GM23338 (cell line): Measurements from ENCODE around the gene EVL. TPM values are rescaled to one million over a fixed set of nuclear protein-coding genes. Genes with fewer than 3 reads are reported as not detected.

ENCODE experiments used
- ATAC-seq: fragments of 200-7000 bp; cut with Tn5 transposase; 3 replicates; pipeline ENCODE4 v1.9.1; 2020
- DNase-seq: peaks from one replicate; pipeline ENCODE4 v3.0.0-alpha.2; 2015; ENCODE audit warnings: low spot score
- H2AFZ ChIP-seq: fragments of 200-600 bp; sonication (generic); 2 replicates; pipeline ENCODE4 v1.8.0; 2016; ENCODE audit warnings: antibody characterized with exemption, mild to moderate bottlenecking, moderate library complexity
- H3F3A ChIP-seq: fragments of 200-600 bp; sonication (generic); replicated peaks from 2 replicates; pipeline ENCODE4 v1.8.0; 2017; ENCODE audit warnings: antibody characterized with exemption, mixed run types, low read depth
- H3K27ac ChIP-seq: fragments of 200-600 bp; sonication (generic); 2 replicates; pipeline ENCODE4 v1.6.1; 2016; ENCODE audit warnings: low read depth
- H3K27me3 ChIP-seq: fragments of 200-600 bp; sonication (generic); 2 replicates; pipeline ENCODE4 v1.8.0; 2016; ENCODE audit warnings: mild to moderate bottlenecking, mixed run types, moderate library complexity; ENCODE audit not compliant: insufficient read depth
- H3K36me3 ChIP-seq: fragments of 200-600 bp; sonication (generic); 2 replicates; pipeline ENCODE4 v1.8.0; 2016; ENCODE audit warnings: mild to moderate bottlenecking; ENCODE audit not compliant: insufficient read depth
- H3K4me1 ChIP-seq: fragments of 200-600 bp; sonication (generic); 2 replicates; pipeline ENCODE4 v1.8.0; 2016; ENCODE audit warnings: mild to moderate bottlenecking, moderate library complexity; ENCODE audit not compliant: insufficient read depth
- H3K4me2 ChIP-seq: fragments of 200-600 bp; sonication (generic); 2 replicates; pipeline ENCODE4 v1.7.1; 2017; ENCODE audit warnings: mixed run types
- H3K4me3 ChIP-seq: fragments of 200-600 bp; sonication (generic); 2 replicates; pipeline ENCODE4 v1.6.1; 2016; ENCODE audit warnings: mixed run types
- H3K79me2 ChIP-seq: fragments of 200-600 bp; sonication (generic); replicated peaks from 2 replicates; pipeline ENCODE4 v1.8.0; 2017; ENCODE audit warnings: mild to moderate bottlenecking; ENCODE audit not compliant: insufficient read depth
- H3K9me2 ChIP-seq: fragments of 200-600 bp; sonication (generic); 2 replicates; pipeline ENCODE4 v1.8.0; 2017; ENCODE audit not compliant: insufficient read depth
- H4K20me1 ChIP-seq: fragments of 200-600 bp; sonication (generic); replicated peaks from 2 replicates; pipeline ENCODE4 v1.8.0; 2017; ENCODE audit warnings: mild to moderate bottlenecking; ENCODE audit not compliant: insufficient read depth
- H3K27ac Mint-ChIP-seq: 2 replicates; pipeline ENCODE4 v1.8.0; 2020; ENCODE audit warnings: inconsistent platforms, mild to moderate bottlenecking, moderate library complexity, mixed read lengths
- H3K27me3 Mint-ChIP-seq: 3 replicates; pipeline ENCODE4 v1.8.0; 2022; ENCODE audit warnings: low read depth, mild to moderate bottlenecking, moderate library complexity, mixed read lengths, inconsistent platforms; ENCODE audit not compliant: insufficient read depth, poor library complexity
- H3K36me3 Mint-ChIP-seq: 3 replicates; pipeline ENCODE4 v1.8.0; 2021; ENCODE audit warnings: low read depth, mild to moderate bottlenecking, inconsistent platforms, moderate library complexity, mixed read lengths
- H3K4me1 Mint-ChIP-seq: 3 replicates; pipeline ENCODE4 v1.8.0; 2020; ENCODE audit warnings: mild to moderate bottlenecking, inconsistent platforms, mixed read lengths
- H3K4me3 Mint-ChIP-seq: 3 replicates; pipeline ENCODE4 v1.8.0; 2021; ENCODE audit warnings: moderate library complexity, mild to moderate bottlenecking, inconsistent platforms, mixed read lengths
- H3K9me3 Mint-ChIP-seq: 3 replicates; pipeline ENCODE4 v1.8.0; 2020; ENCODE audit warnings: moderate library complexity, mild to moderate bottlenecking, inconsistent platforms, mixed read lengths
- CREB1 ChIP-seq: fragments of 250-450 bp; sonication (Bioruptor Pico); IDR thresholded peaks from 2 replicates; pipeline ENCODE4 v1.5.0; 2020; ENCODE audit warnings: low read depth, mild to moderate bottlenecking, moderate library complexity
- EZH2 ChIP-seq: fragments of 200-600 bp; sonication (generic); IDR thresholded peaks from one replicate; pipeline ENCODE4 v1.8.0; 2017; ENCODE audit warnings: antibody characterized with exemption, mild to moderate bottlenecking, low read depth; ENCODE audit not compliant: unreplicated experiment
- EZH2phosphoT487 ChIP-seq: fragments of 200-600 bp; sonication (generic); IDR thresholded peaks from one replicate; pipeline ENCODE4 v1.8.1; 2018; ENCODE audit warnings: antibody characterized with exemption; ENCODE audit not compliant: unreplicated experiment
- NANOG ChIP-seq: IDR thresholded peaks from 2 replicates; pipeline ENCODE4 v1.6.1; 2016; ENCODE audit warnings: antibody characterized with exemption, borderline replicate concordance
- POLR2AphosphoS5 ChIP-seq: IDR thresholded peaks from 2 replicates; pipeline ENCODE4 v1.6.1; 2016; ENCODE audit warnings: antibody characterized with exemption, low read depth
- REST ChIP-seq: IDR thresholded peaks from one replicate; pipeline ENCODE4 v1.6.1; 2018; ENCODE audit warnings: antibody characterized with exemption; ENCODE audit not compliant: unreplicated experiment
- STAT1 ChIP-seq: IDR thresholded peaks from one replicate; pipeline ENCODE4 v1.6.1; 2016; ENCODE audit warnings: antibody characterized with exemption; ENCODE audit not compliant: unreplicated experiment
- ZNF114 ChIP-seq: fragments of 250-450 bp; sonication (Bioruptor Pico); IDR thresholded peaks from 2 replicates; pipeline ENCODE4 v1.5.0; 2020; ENCODE audit warnings: mild to moderate bottlenecking, moderate library complexity
- ZNF331 ChIP-seq: fragments of 250-450 bp; sonication (Bioruptor Pico); IDR thresholded peaks from 2 replicates; pipeline ENCODE4 v1.5.0; 2020; ENCODE audit warnings: low read depth, mild to moderate bottlenecking, moderate library complexity
- polyA plus RNA-seq: library from polyadenylated mRNA; unstranded; fragments of >200 nt; fragmentation: Nextera tagmentation; extraction: Ambion mirVana; gene quantifications from 2 replicates; pipeline ENCODE4 v1.2.1, GENCODE V29; 2016
- total RNA-seq: library from RNA; depleted of rRNA; stranded (reverse); fragments of >200 nt; shearing (Covaris generic); gene quantifications from 2 replicates; pipeline ENCODE4 v1.2.3, GENCODE V29; 2014

EVL gene
- total and polyA plus RNA-seq, 2 experiments from 2014 or later, result 28.2 to 50.5 TPM

DNA sequence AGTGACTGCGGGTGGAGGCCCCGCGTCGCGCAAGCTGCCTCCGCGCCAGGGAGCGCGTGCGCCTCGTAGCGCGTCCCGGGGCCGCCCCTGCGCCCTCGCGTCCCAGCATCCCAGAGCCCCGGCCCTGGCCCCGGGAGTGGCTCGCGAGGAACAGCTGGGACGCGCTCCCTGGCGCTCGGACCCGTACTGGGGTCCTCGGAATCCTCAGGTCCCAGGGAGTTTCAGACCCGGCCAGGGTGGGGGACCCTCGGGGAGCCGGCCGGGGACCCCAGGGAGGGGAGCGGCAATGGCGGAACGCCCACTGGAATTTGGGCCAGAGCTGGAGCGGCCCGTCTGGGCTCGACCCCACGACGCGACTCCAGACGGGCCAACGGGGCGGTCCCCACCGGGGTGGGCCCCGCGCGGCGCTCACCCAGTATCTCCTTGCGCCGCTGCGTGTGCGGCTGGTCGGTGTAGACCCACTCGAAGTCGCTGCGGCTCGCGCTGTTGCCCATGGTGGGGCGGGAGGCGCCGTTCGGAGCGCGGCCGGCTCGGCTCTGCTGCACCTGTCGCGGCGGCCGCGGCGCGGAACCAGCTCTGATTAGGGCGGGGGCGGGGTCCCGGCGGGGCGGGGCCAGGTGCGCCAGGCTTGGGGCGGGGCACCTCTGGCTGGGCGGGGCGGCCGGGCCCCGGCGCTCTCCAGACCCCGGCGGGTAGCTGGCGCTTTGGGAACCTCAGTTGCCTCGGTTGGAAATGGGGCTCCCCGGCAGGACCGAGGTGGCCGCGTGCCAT is 94.1 kb downstream of the EVL start, which contains the start of gene DEGS2:
Gene DEGS2, minus strand, starts transcription at position 552 of the 771 bp plus-strand sequence. Its CDS starts 58 bp downstream, at position 494.
- Histone ChIP-seq H4K20me1 (no peaks in the 10 kb centered on the region; the same call in 1 of the 2 replicates), H3K4me2 (peak within 1 kb of the TSS; percentile 92), H2AFZ (peak within 1 kb of the TSS; percentile 95), H3K4me3 (peak within 1 kb of the TSS; percentile 69), H3K27ac (no peak within 1 kb of the TSS), H3K36me3 (no peaks in the 10 kb centered on the region), H3K9me2 (no peaks in the 10 kb centered on the region), H3F3A (no peaks in the 10 kb centered on the region), H3K4me1 (no peaks in the 10 kb centered on the region), H3K79me2 (no peaks in the 10 kb centered on the region), H3K27me3 (peaks cover 51% of the 10 kb centered on the region)
- Mint-ChIP-seq H3K27me3 (peaks cover 56% of the 10 kb centered on the region), H3K36me3 (no peaks in the 10 kb centered on the region), H3K9me3 (peaks cover 4% of the 10 kb centered on the region; the same call in 2 of the 3 replicates), H3K27ac (no peak within 1 kb of the TSS), H3K4me1 (peaks cover 6% of the 10 kb centered on the region; the same call in 2 of the 3 replicates), H3K4me3 (peak within 1 kb of the TSS; percentile 68)
- TF ChIP-seq POLR2AphosphoS5 (peak; percentile 37), EZH2 (no peak), ZNF331 (CRISPR knock-in tag) (no peak)
- peak; percentile 78 for ATAC-seq
- DNase-seq, result peak; percentile 87

DNA sequence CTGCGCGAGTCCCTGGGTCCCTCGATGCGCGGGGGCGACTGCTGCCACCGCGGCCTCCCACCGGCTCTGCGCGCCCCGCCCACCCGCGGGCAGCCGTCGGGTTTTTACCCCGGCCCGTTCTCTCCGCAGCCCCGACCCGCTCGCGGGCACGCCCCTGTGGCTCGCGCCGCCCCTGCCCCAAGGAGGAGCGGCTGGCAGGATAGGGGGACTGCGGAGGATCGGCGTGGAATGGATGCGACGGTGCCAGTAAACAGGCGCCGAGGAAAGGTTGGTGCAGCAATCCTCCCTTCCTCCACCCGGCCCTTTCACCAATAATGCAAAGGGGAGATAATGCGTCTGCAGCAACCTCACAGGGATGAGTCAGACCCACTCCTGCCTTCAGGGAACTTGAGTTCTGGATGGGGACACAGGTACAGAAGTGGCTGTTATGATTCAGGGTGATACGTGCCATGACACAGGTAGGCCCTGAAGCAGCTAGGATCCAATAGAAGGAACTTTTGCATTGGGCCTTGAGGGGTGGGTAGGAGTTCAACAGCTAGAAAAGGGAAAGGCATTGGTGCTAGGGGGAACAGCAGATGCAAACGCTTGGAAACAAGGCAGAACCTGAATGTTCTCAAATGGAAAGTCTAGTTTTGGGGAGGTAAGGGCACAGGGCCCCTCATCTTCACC is 94.8 kb downstream of the EVL start:
- Histone ChIP-seq H3K27me3 (peaks cover 58% of the 10 kb centered on the region), H3K36me3 (no peaks in the 10 kb centered on the region), H4K20me1 (no peaks in the 10 kb centered on the region; the same call in 1 of the 2 replicates), H3K9me2 (no peaks in the 10 kb centered on the region), H3K4me3 (peak overlapping the region; percentile 69), H3K27ac (no peak overlapping the region), H3K4me2 (peak overlapping the region; percentile 92), H3K4me1 (no peaks in the 10 kb centered on the region), H3K79me2 (no peaks in the 10 kb centered on the region), H3F3A (peaks cover 1% of the 10 kb centered on the region; the same call in 1 of the 2 replicates), H2AFZ (peak overlapping the region; percentile 95)
- DNase-seq (peak; percentile 76), ATAC-seq (peak; percentile 62)
- Mint-ChIP-seq H3K36me3 (no peaks in the 10 kb centered on the region), H3K27me3 (peaks cover 55% of the 10 kb centered on the region), H3K4me1 (peaks cover 7% of the 10 kb centered on the region), H3K4me3 (peak overlapping the region; percentile 68), H3K9me3 (peaks cover 1% of the 10 kb centered on the region; the same call in 2 of the 3 replicates), H3K27ac (no peak overlapping the region)
- no peak for TF ChIP-seq ZNF114 (CRISPR knock-in tag)
- TF ChIP-seq CREB1 (CRISPR knock-in tag), result peak; percentile 73

- ATAC-seq, result no peak
- H3K27me3 Mint-ChIP-seq, result peaks cover 54% of the 10 kb centered on the region
- H3K36me3 ChIP-seq, result no peaks in the 10 kb centered on the region
- TF ChIP-seq EZH2phosphoT487 (no peak), NANOG (no peak), REST (no peak), EZH2 (no peak), STAT1 (no peak), POLR2AphosphoS5 (no peak), ZNF331 (CRISPR knock-in tag) (no peak)
Observed at GRCh38 chr14:100160534-100160916, 95.3 kb downstream of the EVL start.

More at GRCh38 chr14:100160534-100160916, 95.3 kb downstream of the EVL start:
- H3K4me3 ChIP-seq, result no peak overlapping the region
- H3K4me1 ChIP-seq, result no peaks in the 10 kb centered on the region
- peaks cover 7% of the 10 kb centered on the region; the same call in 1 of the 2 replicates for H3F3A ChIP-seq
- Mint-ChIP-seq H3K36me3 (no peaks in the 10 kb centered on the region), H3K9me3 (no peaks in the 10 kb centered on the region), H3K27ac (no peak overlapping the region), H3K4me3 (peak overlapping the region; percentile 68; the same call in 1 of the 3 replicates), H3K4me1 (peaks cover 7% of the 10 kb centered on the region)
- no peak overlapping the region; the same call in 1 of the 2 replicates for H3K4me2 ChIP-seq
- H3K9me2 ChIP-seq, result no peaks in the 10 kb centered on the region
- peaks cover 62% of the 10 kb centered on the region for H3K27me3 ChIP-seq
- no peak for DNase-seq
- no peaks in the 10 kb centered on the region; the same call in 1 of the 2 replicates for H4K20me1 ChIP-seq
- no peaks in the 10 kb centered on the region for H3K79me2 ChIP-seq
- H3K27ac ChIP-seq, result no peak overlapping the region
- H2AFZ ChIP-seq, result no peak overlapping the region
